GM15510 (cell line): Measurements from ENCODE around the gene EME2.

Experiments used
- POLR2A ChIP-seq: IDR thresholded peaks from 3 replicates; pipeline ENCODE4 v1.6.1; 2011; ENCODE audit warnings: borderline replicate concordance; ENCODE audit not compliant: insufficient read length; ENCODE audit errors: extremely low read depth

Gene EME2

DNA sequence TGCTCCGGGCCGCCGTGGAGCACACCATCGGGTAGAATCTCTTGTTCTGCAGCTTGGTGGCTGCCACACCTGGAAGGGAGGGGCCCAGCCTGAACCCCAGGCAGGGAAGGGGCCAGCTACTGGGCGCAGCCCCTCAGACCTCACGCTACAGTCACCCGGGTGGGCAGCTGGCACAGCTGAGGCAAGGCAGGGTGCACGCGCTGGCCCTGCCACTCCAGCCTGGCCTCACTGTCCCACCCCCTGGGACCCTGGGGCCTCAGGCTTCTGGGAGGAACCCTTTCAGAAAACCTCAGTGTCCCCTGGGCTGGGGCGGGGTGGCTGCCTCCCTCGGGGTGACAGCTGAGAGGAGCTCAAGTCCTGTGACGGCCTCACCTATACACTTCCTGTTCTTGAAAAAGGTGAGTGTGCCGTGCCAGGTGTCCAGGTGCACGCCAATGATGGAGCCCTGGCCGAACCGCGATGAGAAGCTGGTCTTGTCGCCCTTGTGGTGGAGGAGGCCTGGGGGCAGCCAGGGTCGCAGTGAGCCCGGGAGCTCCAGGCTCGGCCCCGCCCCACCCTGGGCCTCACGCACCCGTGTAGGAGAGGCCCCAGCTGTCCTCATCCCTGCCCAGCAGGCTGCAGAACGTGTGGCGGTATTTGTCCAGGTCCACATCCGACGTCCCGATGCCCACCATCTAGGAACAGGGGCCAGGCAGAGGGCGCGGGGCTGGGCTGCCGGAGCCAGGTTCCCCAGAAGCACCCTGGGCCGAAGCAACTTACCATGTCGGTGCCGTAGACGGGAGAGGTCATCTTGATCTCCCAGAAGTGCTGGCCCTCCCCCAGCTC, 5.0 kb downstream of the EME2 start:
- TF ChIP-seq POLR2A: no peak

DNA sequence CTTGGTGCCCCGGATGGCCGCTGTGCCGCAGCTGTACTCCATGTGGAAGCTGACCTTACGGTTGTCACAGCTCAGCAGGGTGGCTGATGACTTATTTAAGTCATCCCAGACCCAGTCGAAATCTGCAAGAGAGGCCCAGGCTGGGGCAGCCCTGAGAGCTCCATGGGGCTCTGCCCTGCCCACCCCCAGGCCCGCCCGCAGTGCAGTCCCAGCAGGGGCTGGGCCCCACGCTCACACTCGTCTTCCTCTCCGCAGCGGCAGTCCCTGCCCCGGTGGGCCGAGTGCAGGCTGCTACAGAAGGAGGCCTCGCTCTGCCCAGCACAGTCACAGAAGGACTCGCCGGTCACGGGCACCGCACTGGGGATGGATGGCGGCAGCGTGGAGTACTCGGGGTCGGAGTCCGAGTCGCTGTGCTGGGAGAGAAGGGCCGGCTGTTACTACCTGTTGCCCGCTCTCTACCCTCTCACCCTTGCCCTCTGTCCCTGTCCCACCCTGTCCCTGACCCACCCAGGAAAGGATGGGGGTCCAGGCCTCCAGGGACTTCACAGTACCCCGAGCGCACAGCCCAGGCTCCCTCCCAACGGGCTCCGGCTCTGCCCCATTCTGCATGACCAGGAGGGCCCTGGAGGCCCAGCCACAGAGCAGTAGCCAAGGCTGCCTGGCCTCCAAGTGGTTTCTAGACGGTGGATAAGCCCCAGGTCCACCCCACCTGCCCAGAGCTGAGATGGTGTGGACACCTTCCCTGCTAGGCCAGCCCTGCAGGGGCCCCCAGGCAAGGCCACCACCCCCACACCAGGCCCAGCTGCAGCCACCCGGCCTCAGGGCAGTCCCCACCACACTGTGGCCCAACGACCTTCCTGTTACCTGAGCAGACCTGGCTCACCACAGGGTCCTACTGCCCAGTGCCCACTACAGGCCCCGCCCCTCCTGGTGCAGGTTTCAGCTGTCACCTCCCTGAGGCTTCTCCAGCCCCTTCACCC, 5.9 kb downstream of the EME2 start:
- TF ChIP-seq POLR2A: peak; percentile 22

DNA sequence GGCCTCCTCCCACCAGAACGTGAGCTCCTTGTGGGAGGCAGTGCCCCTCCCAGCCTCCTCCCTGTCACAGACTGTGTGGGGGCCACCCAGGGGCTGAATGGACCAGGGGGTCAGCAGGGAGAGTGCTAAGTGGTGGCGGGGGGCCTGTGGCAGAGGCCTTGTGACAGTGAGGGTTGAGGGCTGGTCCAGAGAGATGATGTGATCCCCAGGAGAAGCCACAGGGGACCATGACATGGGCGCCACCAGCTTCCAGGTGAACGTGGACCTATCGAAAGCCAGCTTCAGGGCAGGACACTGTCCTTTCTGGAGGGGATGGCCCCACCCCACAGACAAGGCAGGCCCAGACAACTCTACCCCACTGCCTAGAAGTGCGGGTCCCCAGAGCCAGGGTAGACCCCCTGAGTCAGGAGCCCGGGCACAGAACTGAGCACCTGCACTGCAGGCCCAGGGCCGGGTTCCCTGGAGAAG, 6.7 kb downstream of the EME2 start:
- no peak for TF ChIP-seq POLR2A

DNA sequence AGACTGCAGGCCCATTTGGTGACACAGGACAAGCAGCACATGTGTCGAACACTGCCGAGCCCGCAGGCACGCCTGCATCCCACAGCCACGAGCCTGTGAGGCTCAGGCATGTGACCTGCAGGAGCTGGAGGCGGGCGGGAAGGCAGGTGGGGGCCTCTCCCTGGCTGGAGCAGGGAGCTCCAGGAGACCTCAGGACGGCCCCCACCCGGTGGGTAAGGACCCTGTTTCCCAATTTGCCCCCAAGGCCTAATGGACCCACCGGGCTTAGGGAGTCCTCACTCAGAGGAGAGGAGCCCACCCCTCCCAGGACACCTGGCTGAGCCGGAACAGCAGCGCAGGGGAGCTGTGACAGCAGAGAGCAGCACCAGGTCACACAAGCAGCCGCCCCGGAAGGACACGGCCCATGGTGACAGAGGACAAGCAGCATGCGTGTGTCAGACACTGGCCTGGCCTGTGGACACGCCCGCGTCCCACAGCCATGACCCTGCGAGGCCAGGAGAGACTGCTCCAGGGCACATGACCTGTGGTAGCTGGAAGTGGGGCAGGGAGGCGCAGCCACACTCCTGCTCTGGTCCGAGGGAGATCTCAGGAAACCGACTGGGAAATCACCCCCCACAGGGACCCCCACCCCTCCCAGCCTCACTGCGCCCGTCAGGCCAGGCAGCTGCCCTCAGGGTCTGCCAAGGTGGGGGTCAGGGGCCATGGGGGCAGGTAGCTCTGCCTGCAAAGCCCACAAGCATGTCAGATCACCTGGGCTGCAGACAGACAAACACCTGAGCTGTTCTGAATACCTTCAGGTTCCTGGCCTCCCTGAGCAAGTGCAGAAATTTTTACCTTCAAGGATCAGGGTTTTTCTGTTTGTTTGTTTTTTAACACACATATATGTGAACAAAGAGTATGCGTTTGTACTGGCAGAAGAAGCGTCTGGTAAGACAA, 7.4 kb downstream of the EME2 start:
- TF ChIP-seq POLR2A: no peak

DNA sequence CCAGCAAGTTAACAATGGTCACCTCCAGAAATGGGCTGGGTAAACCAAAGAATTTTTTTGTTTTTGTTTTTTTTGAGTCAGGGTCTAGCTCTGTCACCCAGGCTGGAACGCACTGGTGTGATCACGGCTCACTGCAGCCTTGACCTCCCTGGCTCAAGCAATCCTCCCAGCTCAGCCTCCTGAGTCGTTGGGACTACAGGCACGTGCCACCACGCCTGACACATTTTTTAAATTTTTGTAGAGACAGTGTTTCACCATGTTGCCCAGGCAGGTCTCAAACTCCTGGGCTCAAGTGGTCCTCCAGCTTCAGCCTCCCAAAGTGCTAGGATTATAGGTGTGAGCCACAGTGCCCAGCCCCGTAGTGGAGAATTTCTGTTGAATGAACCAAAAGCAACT, 8.1 kb downstream of the EME2 start:
- no peak for TF ChIP-seq POLR2A

DNA sequence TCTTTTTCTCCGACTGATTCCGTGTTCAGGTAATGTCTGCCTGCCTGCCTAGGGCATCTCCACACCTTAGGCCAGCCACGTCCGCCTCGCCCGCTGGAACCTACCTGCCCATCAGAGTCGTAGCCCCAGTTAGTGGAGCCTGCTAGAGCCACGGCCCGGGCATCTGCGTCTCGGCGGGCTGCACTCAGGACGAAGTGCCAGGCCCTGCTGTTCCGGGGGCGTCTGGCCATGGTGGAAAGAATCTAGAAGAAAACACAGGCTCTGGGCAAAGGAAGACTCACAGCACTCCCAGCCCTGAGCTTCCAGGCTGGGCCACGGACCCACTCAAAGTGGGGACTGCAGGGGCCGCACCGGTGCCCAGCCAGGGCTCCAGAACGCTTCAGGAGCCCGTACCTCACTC, 8.6 kb downstream of the EME2 start:
- TF ChIP-seq POLR2A: no peak

DNA sequence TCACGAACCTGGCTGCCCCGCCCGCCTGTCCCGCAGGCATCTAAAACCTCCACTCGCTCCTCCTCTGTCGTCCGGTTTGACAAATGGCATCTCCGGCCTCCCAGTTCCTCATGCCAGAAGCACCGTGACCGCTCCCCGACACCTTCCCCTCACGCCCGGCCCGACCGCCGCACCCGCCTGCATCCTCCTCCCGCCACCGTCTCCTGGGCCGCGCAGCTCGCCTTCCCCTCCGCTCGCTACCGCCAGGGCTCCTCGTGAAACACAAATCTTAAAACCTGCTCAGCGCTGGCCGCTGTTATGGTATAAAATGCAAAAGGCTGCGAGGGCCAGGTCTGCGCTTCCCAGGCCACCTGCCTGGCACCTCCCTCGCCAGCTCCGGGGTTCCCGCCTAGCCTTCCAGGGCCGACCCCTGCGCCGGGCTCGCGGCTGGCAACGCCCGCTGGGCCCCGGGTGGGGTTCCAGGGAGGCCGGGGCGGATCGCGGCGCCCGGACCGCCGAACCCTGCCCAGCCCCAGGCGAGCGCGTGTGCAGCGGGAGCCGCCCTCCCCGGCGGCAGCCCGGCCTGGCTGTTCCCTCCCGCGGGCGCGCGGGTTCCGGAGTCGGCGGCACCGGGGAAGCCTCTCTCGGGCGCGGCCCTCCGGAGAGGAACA, 9.3 kb downstream of the EME2 start:
- no peak for TF ChIP-seq POLR2A

DNA sequence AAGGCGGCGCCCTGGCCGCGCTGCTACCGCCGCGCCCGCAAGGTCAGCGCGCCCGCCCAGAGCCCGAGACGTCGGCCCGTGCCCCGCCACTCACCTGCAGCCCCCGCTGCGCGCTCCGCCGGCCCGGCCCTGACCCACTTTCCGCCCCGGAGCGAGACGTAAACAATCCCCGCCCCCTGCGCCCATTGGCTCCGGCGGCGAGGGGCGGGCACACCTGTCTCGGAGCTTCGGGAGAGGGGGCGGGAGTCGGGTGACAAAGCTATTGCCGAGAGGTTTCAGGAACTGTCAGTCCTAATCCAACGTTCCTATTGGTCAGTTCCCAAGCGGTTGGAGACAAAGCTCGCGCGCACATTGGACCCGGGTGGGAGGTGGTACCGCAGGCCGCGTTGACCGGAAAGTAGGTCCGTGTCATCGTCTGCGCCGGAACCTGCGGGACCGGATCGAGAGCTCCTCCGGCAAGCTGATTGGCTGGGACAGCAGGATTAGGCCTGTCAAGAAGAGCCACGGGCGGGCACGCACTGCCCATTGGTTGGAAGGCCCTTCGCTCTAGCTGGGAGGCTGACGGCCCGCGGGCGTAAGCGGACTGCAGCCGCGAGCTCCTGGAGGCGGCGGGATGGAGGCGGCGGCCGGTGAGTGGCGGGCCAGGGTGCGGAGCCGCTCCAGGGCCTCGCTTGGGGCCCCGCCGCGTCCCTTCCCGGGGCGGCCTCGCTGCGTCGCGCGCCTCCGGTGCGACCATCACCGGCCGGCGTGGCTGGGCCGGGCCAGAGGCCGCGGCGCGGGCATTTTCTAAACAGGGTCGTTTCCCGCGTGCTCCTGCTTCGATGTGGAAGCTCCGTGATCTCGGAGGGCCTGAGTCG, 10.0 kb downstream of the EME2 start, which contains the start of the genes NUBP2 and SPSB3:
NUBP2 (plus strand) TSS at position 553 of the 857 bp plus-strand sequence; CDS start at position 614, 61 bp downstream.
SPSB3 (minus strand) TSS at position 164 of the 857 bp plus-strand sequence. CDS start 1,088 bp downstream, outside the sequence.
- TF ChIP-seq POLR2A: peak; percentile 77

DNA sequence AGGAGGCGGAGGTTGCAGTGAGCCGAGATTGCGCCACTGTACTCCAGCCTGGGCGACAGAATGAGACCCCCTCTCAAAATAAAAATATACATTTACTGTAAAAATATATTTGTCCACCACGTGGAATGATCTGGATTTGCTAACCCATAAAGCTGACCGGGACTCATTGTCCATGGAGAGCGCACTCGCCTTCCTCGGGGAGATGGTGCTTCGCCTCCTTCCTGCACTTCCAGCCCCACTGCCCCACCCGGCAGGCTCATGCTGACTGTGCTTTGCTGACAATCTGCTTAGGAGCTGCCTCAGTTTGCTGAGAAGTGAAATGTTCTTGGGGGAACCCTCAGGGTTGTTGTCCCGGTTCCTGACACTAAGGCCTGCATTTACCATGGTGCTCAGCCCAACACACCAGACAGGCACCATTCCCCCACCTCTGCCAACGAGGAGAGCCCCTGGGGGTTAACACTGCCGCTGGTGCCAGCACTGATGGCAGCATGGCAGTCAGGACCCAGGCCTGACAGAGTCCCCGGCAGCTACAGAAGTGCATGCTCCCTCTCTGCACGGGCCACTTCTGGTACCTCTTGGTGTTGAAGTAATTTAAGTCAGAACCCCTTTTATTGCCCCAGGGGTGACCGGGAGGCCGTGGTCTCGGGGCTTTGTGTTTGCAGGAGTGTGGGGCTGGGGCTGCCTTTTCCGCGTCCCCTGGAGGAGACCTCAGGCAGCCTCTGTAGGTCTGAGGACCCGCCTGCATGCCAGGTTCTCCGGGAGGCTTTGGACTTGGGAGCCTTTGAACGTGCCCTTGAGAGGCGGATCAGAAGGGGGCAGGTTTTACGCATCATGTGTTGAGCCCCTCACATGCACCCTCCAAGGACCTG, 12.6 kb downstream of the EME2 start:
- TF ChIP-seq POLR2A: no peak

DNA sequence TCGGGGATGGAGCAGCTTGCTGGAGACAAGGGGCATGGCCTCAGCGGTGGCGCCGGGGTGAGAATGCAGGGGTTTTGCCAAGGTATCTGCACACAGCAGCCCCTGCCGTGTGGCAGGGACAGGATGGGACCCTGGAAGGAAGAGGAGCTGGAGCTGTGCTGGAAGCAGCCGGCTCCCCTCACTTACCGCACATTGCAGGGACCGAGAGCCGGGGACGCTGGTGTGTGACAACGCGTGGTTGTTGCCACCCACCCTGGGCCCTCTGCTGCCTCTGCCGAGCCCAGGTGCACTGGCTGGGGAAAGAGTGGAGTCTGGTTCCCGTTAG, 13.2 kb downstream of the EME2 start:
- no peak for TF ChIP-seq POLR2A

DNA sequence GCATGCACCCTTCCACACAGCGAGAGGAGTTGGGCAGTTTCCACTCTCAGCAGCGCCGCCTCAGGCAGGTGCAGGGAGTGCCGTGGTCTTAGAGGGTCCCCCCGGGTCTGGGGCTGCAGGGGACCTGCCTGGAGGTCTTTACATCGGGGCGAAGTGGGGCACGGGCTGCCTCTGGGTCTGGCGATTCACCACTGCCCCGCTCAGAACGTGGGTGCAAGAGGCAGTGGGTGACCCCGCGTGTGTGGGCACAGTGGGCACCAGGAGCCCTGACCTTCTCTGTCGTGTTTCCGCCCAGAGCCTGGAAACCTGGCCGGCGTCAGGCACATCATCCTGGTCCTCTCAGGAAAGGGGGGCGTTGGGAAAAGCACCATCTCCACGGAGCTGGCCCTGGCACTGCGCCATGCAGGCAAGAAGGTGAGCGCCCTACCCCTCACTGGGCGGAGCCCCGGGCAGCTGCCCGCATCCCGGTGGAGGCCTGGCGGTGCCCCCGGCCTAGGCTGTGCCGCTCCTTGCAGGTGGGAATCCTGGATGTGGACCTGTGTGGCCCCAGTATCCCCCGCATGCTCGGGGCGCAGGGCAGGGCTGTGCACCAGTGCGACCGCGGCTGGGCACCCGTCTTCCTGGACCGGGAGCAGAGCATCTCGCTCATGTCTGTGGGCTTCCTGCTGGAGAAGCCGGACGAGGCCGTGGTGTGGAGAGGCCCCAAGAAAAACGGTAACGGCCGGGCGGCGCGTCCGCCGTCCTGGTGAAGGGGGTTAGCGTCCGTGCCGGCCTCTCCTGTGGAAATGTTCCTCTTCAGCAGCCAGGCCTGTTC, 13.8 kb downstream of the EME2 start:
- no peak for TF ChIP-seq POLR2A
